Astrocyte (in vitro differentiated cells and primary cell): Measurements from ENCODE around the gene UBE2F. TPM values are rescaled to one million over a fixed set of nuclear protein-coding genes. Genes with fewer than 3 reads are reported as not detected.
"Not testable (repeated sequence)": the region's sequence is repeated elsewhere in the genome, so short reads cannot be mapped to it uniquely, and the experiment has no call there.

Experiments used
- DNase-seq: peaks from one replicate; pipeline ENCODE4 v3.0.0-alpha.2; 2010; ENCODE audit warnings: low read depth
- FAIRE-seq: peaks from 2 replicates; lab custom pipeline; 2011; peaks lifted over from hg19 to GRCh38; lab: Jason Lieb, UNC
- H2AFZ ChIP-seq: 2 replicates; pipeline ENCODE4 v1.6.0; 2012; ENCODE audit warnings: low read depth, low read length, inconsistent platforms
- H3K27ac ChIP-seq: 2 replicates; pipeline ENCODE4 v1.5.1; 2011; ENCODE audit warnings: low read depth, low read length, inconsistent platforms
- H3K27me3 ChIP-seq: 2 replicates; pipeline ENCODE4 v1.6.0; 2011; ENCODE audit warnings: low read length, inconsistent platforms; ENCODE audit not compliant: insufficient read depth
- H3K36me3 ChIP-seq: 2 replicates; pipeline ENCODE4 v1.5.1; 2011; ENCODE audit warnings: low read length, inconsistent platforms; ENCODE audit not compliant: insufficient read depth
- H3K4me1 ChIP-seq: 2 replicates; pipeline ENCODE4 v1.5.1; 2011; ENCODE audit warnings: low read length, inconsistent platforms; ENCODE audit not compliant: insufficient read depth
- H3K4me2 ChIP-seq: 2 replicates; pipeline ENCODE4 v1.6.0; 2012; ENCODE audit warnings: low read length, inconsistent platforms
- H3K4me3 ChIP-seq: 2 replicates; pipeline ENCODE4 v1.5.1; 2011; ENCODE audit warnings: low read depth, mild to moderate bottlenecking, low read length, inconsistent platforms; ENCODE audit not compliant: insufficient read depth
- H3K79me2 ChIP-seq: 2 replicates; pipeline ENCODE4 v1.6.0; 2012; ENCODE audit warnings: mild to moderate bottlenecking, low read length, inconsistent platforms; ENCODE audit not compliant: insufficient read depth
- H3K9ac ChIP-seq: 2 replicates; pipeline ENCODE4 v1.6.0; 2012; ENCODE audit warnings: mild to moderate bottlenecking, low read length, inconsistent platforms
- H3K9me3 ChIP-seq: 2 replicates; pipeline ENCODE4 v1.5.1; 2012; ENCODE audit warnings: low read depth, mild to moderate bottlenecking, low read length, inconsistent platforms; ENCODE audit not compliant: insufficient read depth
- H4K20me1 ChIP-seq: 2 replicates; pipeline ENCODE4 v1.6.0; 2012; ENCODE audit warnings: low read length, inconsistent platforms; ENCODE audit not compliant: insufficient read depth
- H3K27ac Mint-ChIP-seq: one replicate; pipeline ENCODE4 v1.8.0; 2021; ENCODE audit warnings: mild to moderate bottlenecking, mixed read lengths; ENCODE audit not compliant: unreplicated experiment
- H3K27me3 Mint-ChIP-seq: one replicate; pipeline ENCODE4 v1.8.0; 2021; ENCODE audit warnings: low read depth, mixed read lengths; ENCODE audit not compliant: unreplicated experiment
- H3K36me3 Mint-ChIP-seq: one replicate; pipeline ENCODE4 v1.8.0; 2021; ENCODE audit warnings: low read depth, mixed read lengths; ENCODE audit not compliant: unreplicated experiment
- H3K4me1 Mint-ChIP-seq: one replicate; pipeline ENCODE4 v1.8.0; 2021; ENCODE audit warnings: low read depth, mixed read lengths; ENCODE audit not compliant: unreplicated experiment
- H3K4me3 Mint-ChIP-seq: one replicate; pipeline ENCODE4 v1.8.0; 2021; ENCODE audit warnings: mild to moderate bottlenecking, moderate library complexity, mixed read lengths; ENCODE audit not compliant: unreplicated experiment
- H3K9me3 Mint-ChIP-seq: one replicate; pipeline ENCODE4 v1.8.0; 2021; ENCODE audit warnings: mild to moderate bottlenecking, mixed read lengths; ENCODE audit not compliant: unreplicated experiment
- EZH2 ChIP-seq: IDR thresholded peaks from 2 replicates; pipeline ENCODE4 v1.6.1; 2012; ENCODE audit warnings: mild to moderate bottlenecking, low read length, inconsistent platforms; ENCODE audit not compliant: insufficient read depth
- total RNA-seq: library from RNA; stranded (reverse); gene quantifications from 2 replicates; pipeline ENCODE4 v1.2.1, GENCODE V29; 2021
- TF ChIP-seq, protein P1 (sequence below): IDR thresholded peaks from 2 replicates; pipeline ENCODE4 v1.5.1; 2011; ENCODE audit warnings: low read depth, mild to moderate bottlenecking, inconsistent platforms, low read length, moderate library complexity; ENCODE audit not compliant: insufficient read depth

UBE2F gene
- total RNA-seq, 1 donor from 2014 or later: 67.1 TPM

DNA sequence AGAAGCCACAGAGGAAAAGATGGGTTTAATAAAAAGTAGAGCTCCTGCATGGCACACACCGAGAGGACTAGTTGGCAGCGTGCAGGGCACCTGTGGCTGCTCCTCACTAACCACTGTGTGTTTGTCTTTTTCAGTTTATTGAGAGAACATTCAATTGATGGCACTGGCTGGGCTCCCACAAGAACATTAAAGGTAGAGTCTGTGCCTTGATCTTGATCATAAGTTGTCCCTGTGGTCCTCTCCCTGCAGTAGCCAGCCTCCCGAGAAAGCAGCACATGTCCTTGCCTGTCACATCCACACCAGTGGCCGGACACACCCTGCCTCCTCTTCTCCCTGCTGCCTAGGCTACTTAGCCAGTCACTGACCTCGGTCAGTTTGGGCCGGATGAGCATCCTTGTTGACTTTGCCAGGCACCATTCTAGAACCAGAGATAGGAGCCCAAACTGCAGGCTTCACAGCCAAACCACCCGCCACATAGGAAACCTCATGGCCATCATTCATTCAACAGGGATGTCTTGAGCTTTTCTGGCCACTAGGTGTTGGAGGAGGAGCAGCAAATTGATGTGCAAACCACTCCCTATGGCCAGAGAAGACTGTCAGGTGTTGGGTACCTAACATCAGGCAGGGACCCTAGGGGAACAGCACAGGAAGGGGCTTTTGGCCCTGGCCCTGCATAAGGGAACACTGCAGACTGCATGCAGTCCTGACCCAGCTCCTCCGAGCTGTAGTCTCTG is 63.8 kb downstream of the UBE2F start:
- Histone ChIP-seq H3K4me1 (no peaks in the 10 kb centered on the region), H3K27ac (no peak overlapping the region), H3K9me3 (no peaks in the 10 kb centered on the region), H3K27me3 (no peaks in the 10 kb centered on the region), H2AFZ (no peak overlapping the region), H3K4me2 (no peak overlapping the region), H4K20me1 (no peaks in the 10 kb centered on the region), H3K79me2 (no peaks in the 10 kb centered on the region), H3K4me3 (no peak overlapping the region), H3K36me3 (peaks cover 20% of the 10 kb centered on the region), H3K9ac (no peak overlapping the region)
- no peaks in the 10 kb centered on the region for H3K9me3 Mint-ChIP-seq
- peaks cover 24% of the 10 kb centered on the region for H3K36me3 Mint-ChIP-seq
- H3K27ac Mint-ChIP-seq: no peak overlapping the region
- peaks cover 4% of the 10 kb centered on the region for H3K4me1 Mint-ChIP-seq
- H3K27me3 Mint-ChIP-seq: no peaks in the 10 kb centered on the region
- no peak for FAIRE-seq
- TF ChIP-seq, protein P1, sequence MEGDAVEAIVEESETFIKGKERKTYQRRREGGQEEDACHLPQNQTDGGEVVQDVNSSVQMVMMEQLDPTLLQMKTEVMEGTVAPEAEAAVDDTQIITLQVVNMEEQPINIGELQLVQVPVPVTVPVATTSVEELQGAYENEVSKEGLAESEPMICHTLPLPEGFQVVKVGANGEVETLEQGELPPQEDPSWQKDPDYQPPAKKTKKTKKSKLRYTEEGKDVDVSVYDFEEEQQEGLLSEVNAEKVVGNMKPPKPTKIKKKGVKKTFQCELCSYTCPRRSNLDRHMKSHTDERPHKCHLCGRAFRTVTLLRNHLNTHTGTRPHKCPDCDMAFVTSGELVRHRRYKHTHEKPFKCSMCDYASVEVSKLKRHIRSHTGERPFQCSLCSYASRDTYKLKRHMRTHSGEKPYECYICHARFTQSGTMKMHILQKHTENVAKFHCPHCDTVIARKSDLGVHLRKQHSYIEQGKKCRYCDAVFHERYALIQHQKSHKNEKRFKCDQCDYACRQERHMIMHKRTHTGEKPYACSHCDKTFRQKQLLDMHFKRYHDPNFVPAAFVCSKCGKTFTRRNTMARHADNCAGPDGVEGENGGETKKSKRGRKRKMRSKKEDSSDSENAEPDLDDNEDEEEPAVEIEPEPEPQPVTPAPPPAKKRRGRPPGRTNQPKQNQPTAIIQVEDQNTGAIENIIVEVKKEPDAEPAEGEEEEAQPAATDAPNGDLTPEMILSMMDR: no peak
- no peak for TF ChIP-seq EZH2
- H3K4me3 Mint-ChIP-seq: no peak overlapping the region
- no peak for DNase-seq

DNA sequence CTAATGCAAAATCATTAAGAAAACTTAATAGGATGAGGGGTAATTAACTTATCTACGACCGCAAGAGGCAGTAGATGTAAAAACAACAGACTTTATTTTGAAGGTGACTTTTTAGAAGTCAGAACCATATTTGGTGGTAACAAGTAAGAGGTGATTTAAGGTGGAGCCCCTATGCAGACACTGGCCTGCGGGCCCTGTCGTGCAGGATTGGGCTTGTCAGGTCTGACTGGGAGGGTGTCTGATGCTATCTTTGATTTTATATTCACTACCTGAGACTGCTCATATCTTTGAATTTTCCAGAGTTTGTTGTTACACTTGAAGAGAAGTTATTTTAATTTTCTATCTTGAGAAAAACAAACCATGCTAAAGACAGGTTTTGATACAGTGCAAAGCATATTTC is 64.9 kb downstream of the UBE2F start:
- DNase-seq: no peak
- TF ChIP-seq EZH2: no peak
- TF ChIP-seq, protein P1: no peak
- Histone ChIP-seq H3K9ac (no peak overlapping the region), H3K9me3 (no peaks in the 10 kb centered on the region), H3K4me1 (no peaks in the 10 kb centered on the region), H2AFZ (no peak overlapping the region), H4K20me1 (no peaks in the 10 kb centered on the region), H3K27me3 (no peaks in the 10 kb centered on the region), H3K79me2 (no peaks in the 10 kb centered on the region), H3K4me2 (no peak overlapping the region), H3K36me3 (peaks cover 23% of the 10 kb centered on the region), H3K4me3 (no peak overlapping the region), H3K27ac (no peak overlapping the region)
- H3K36me3 Mint-ChIP-seq: peaks cover 24% of the 10 kb centered on the region
- no peak overlapping the region for H3K4me3 Mint-ChIP-seq
- peaks cover 4% of the 10 kb centered on the region for H3K4me1 Mint-ChIP-seq
- no peaks in the 10 kb centered on the region for H3K27me3 Mint-ChIP-seq
- H3K9me3 Mint-ChIP-seq: no peaks in the 10 kb centered on the region
- FAIRE-seq: no peak
- H3K27ac Mint-ChIP-seq: no peak overlapping the region

DNA sequence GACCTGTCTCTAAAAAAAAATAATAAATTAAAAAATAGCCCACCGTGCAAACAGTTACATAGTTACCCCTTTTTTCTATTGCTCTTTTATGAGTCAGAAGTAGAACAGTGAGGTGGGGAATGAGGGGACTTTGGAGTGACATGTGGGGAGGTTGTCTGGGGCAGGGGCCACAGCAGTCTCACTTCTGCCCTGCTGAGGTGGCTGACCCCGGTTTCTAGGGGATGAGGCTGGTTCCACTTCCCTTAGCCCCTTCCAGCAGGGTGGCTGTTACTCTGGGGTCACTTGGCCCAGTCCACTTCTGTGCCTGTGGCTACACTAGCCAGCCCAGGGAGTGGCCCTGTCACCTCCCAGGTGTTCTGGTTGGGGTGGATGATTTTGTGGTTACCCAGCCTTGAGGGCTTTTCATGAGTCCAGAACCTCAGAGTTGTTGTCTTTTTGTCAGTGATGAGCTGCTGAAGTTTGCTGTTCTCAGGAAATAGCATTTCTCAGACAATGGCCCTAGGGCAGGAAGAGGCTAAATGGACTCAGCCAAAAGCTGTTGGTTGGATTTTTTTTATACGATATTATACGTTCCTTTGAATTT is 66.0 kb downstream of the UBE2F start:
- no peak for DNase-seq
- no peak for FAIRE-seq
- Mint-ChIP-seq H3K4me3 (no peak overlapping the region), H3K9me3 (no peaks in the 10 kb centered on the region), H3K36me3 (peaks cover 25% of the 10 kb centered on the region), H3K27ac (no peak overlapping the region), H3K27me3 (no peaks in the 10 kb centered on the region), H3K4me1 (no peaks in the 10 kb centered on the region)
- TF ChIP-seq EZH2: no peak
- TF ChIP-seq, protein P1: no peak
- H3K79me2 ChIP-seq: no peaks in the 10 kb centered on the region
- H3K27ac ChIP-seq: no peak overlapping the region
- no peaks in the 10 kb centered on the region for H3K27me3 ChIP-seq
- H3K4me2 ChIP-seq: no peak overlapping the region
- no peaks in the 10 kb centered on the region for H3K9me3 ChIP-seq
- H3K36me3 ChIP-seq: peaks cover 23% of the 10 kb centered on the region
- H4K20me1 ChIP-seq: no peaks in the 10 kb centered on the region
- no peak overlapping the region for H3K9ac ChIP-seq
- no peaks in the 10 kb centered on the region for H3K4me1 ChIP-seq
- H2AFZ ChIP-seq: no peak overlapping the region
- H3K4me3 ChIP-seq: no peak overlapping the region

DNA sequence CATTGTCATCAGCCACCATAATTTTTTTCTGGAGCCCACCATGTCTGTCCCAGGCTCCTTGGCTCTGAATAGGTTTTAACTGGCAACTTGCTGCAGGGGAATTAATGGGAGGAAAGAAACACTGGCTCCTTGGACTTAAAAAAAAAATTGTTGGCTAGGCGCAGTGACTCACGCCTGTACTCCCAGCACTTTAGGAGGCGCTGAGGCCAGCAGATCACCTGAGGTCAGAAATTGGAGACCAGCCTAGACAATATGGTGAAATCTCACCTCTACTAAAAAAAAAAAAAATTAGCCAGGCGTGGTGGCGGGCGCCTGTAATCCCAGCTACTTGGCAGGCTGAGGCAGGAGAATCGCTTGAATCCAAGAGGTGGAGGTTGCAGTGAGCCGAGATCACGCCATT is 67.2 kb downstream of the UBE2F start:
- H3K36me3 Mint-ChIP-seq: peaks cover 24% of the 10 kb centered on the region
- FAIRE-seq: not testable (repeated sequence)

More for the DNA sequence above, 67.2 kb downstream of the UBE2F start:
- peaks cover 23% of the 10 kb centered on the region for H3K36me3 ChIP-seq
- H3K4me2 ChIP-seq, H3K4me1 Mint-ChIP-seq, H3K4me3 Mint-ChIP-seq, H3K27ac ChIP-seq, H3K27me3 ChIP-seq, H4K20me1 ChIP-seq, H3K27me3 Mint-ChIP-seq, H3K9me3 Mint-ChIP-seq, H3K27ac Mint-ChIP-seq, H2AFZ ChIP-seq, H3K9ac ChIP-seq, H3K79me2 ChIP-seq, DNase-seq, H3K4me3 ChIP-seq, H3K9me3 ChIP-seq, H3K4me1 ChIP-seq: not testable (repeated sequence)
